Motor neuron (in vitro differentiated cells): Measurements from ENCODE around the gene SPATA24. TPM values are rescaled to one million over a fixed set of nuclear protein-coding genes. Genes with fewer than 3 reads are reported as not detected.
"Not testable (repeated sequence)": the region's sequence is repeated elsewhere in the genome, so short reads cannot be mapped to it uniquely, and the experiment has no call there.

ENCODE experiments used
- ATAC-seq, 8 experiments: fragments of 200-7000 bp; cut with Tn5 transposase; replicated peaks in 6 of 8; 2 replicates each; pipeline ENCODE4 v1.8.0; 2021; ENCODE audit warnings: mild to moderate bottlenecking in 8 of 8, moderate library complexity in 8 of 8
- H3K27ac ChIP-seq, 2 donors: fragments of 250-450 bp; sonication (Bioruptor Pico); 2 replicates each; pipeline ENCODE4 v1.9.0; 2021; ENCODE audit warnings: antibody characterized with exemption in 2 of 2, mild to moderate bottlenecking in 2 of 2, moderate library complexity in 1 of 2
- H3K4me1 ChIP-seq, 2 donors: fragments of 250-450 bp; sonication (Bioruptor Pico); replicated peaks in 1 of 2; 2 replicates each; pipeline ENCODE4 v1.6.1; 2021; ENCODE audit warnings: antibody characterized with exemption in 2 of 2, mild to moderate bottlenecking in 2 of 2, moderate library complexity in 1 of 2
- H3K4me3 ChIP-seq, 5 donors: fragments of 250-450 bp; sonication (Bioruptor Pico); 2 replicates each; pipeline ENCODE4 v1.9.0; 2021; ENCODE audit warnings: antibody characterized with exemption in 5 of 5, mild to moderate bottlenecking in 5 of 5, moderate library complexity in 4 of 5
- WGBS, 10 experiments: fragments of 450-650 bp; shearing (Covaris generic); methylation state at CpG; one replicate each; pipeline ENCODE4 v1.0.0; 2022; 5-methylcytosine and 5-hydroxymethylcytosine counted together
- in situ Hi-C, 9 experiments: fragments of 400-800 bp; cut with MboI; loops; one replicate each; pipeline ENCODE4 v1.15.0; 2021; ENCODE audit warnings: low sequenced_read_pairs in 9 of 9, low pct_unique_long_range_greater_than_20kb in 2 of 9; ENCODE audit not compliant: unreplicated experiment in 9 of 9
- total RNA-seq, 8 experiments: library from RNA; unstranded; fragments of 300-600 nt; gene quantifications; 2 replicates each; pipeline versions ENCODE4 v1.2.3 to v1.2.4, GENCODE V29; 2022

SPATA24 gene
- total RNA-seq, 8 experiments from 2014 or later, result 8.3 to 13.2 (median 10.5) TPM

DNA sequence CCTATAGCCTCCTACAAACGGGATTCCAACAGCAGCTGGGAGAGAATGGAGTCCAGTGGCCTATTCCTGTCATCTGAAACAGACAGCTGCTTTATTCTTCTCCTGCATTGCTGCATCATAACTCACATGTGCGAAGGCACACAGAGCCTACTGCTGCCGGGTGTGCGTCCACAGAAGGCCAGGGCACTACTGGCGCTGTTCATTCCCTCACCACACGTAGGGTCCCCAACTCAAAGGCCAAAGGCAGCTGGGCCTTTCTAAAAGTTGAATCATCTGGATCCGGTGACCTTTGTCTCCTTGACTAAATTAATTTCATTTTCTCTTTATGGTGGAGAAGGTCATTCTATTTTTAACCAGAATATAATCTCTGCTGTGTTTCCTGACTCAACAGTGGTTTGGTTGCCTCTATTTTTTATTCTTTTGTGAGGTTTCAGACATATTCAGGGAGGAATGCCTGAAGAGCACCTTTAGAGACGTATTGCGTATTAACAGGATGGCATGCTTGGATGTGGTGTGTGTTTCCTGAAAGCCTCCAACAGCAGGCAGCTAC is 10.8 kb upstream of the SPATA24 start:
- WGBS, 10 experiments, result 83 to 100% (median 100%) methylated on average over 1 to 9 of the region's 9 CpGs; no CpG with 5 or more reads in 1 of the 10 experiments
- Histone ChIP-seq H3K4me1 (peaks cover 14 to 21% of the 10 kb centered on the region in 2 donors), H3K4me3 (no peak overlapping the region), H3K27ac (peak overlapping the region in 1 of 2 donors; percentile 46)
- ATAC-seq, result peak in 4 of 8 experiments; percentile 44 to 62 (median 48)
- in situ Hi-C loops, result no loop called here

GRCh38 chr5:139413963-139414362 is 10.1 kb upstream of the SPATA24 start:
- in situ Hi-C loops, result no loop called here
- no peak overlapping the region for H3K4me3 ChIP-seq
- 86 to 100% (median 90%) methylated on average over 1 to 6 of the region's 6 CpGs; no CpG with 5 or more reads in 1 of the 10 experiments for WGBS, 10 experiments
- no peak overlapping the region for H3K27ac ChIP-seq
- no peak for ATAC-seq
- H3K4me1 ChIP-seq, result peaks cover 14 to 21% of the 10 kb centered on the region in 2 donors

DNA sequence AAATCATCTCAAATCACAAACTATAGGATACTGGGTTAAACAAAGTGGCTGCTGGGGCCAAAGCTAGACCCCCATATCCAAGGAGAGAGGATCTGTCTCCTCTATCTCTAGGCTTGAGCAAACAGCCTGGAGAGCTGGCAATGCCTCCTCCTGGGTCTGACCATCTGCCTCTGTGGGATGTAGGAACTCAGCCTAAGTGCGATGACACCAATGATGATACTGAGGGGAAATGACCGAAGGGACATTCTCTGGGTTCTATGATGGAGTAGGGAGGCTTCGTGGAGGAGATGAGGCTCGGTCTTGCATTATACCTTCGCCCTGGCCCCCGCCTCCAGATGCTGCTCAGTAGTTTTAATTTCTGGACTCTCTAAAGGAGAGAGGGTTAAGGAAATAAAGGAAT is 9.3 kb upstream of the SPATA24 start:
- no peak for ATAC-seq
- in situ Hi-C loops, result no loop called here
- Histone ChIP-seq H3K4me3 (no peak overlapping the region), H3K27ac (no peak overlapping the region), H3K4me1 (peaks cover 14 to 21% of the 10 kb centered on the region in 2 donors)
- 83 to 100% (median 96%) methylated on average over 1 to 6 of the region's 6 CpGs; no CpG with 5 or more reads in 5 of the 10 experiments for WGBS, 10 experiments

DNA sequence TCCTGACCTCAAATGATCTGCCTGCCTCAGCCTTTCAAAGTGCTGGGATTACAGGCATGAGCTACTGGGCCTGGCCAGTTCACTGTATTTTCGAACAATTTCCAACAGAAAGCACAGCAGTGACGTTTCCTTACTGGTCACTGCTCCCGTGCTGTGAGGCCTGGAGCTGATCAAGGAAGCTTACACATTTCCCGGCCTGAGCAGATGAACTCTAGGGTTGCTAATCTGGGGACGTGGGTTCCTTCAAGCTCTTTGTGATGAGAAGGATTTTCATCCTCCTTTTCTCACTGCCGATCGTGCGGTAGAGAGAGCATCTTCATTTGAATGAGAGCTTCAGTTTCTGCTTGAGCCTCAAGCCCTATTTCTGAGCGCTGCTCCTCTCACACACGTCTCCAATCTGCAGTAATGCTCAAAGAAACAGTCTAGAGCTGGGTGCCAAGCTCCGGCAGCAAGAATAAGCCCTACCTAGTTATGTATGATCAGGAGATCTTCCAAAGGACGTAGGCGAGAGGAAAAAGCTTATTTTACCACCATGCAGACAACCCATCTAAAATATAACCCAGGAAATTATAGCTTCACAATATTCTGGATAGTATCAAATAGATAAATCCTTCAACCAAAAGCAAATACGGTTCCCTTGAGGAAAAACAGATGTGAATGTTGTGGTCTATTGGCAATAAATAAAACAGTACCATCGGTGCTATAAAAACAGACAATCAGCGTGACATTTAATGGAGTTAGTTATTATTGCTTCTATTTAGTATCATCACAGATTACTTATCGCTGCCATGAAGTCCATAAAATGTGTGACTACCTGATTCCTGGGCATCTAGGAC is 7.3 kb upstream of the SPATA24 start:
- Histone ChIP-seq H3K27ac (peak overlapping the region in 1 of 2 donors; percentile 35), H3K4me3 (no peak overlapping the region), H3K4me1 (peaks cover 14 to 21% of the 10 kb centered on the region in 2 donors)
- in situ Hi-C loops, result no loop called here
- WGBS, 10 experiments, result 1 to 100% (median 75%) methylated on average over 2 to 9 of the region's 17 CpGs; no CpG with 5 or more reads in 1 of the 10 experiments
- peak in 5 of 8 experiments; percentile 9 to 92 (median 41) for ATAC-seq

- Histone ChIP-seq H3K4me3 (no peak overlapping the region), H3K27ac (no peak overlapping the region), H3K4me1 (peaks cover 11 to 17% of the 10 kb centered on the region in 2 donors)
- WGBS, 10 experiments, result 24 to 100% (median 74%) methylated on average over 1 to 5 of the region's 6 CpGs; no CpG with 5 or more reads in 2 of the 10 experiments
- in situ Hi-C loops, result no loop called here
- peak in 7 of 8 experiments; percentile 19 to 57 (median 47) for ATAC-seq
Measured at GRCh38 chr5:139410121-139410992, 6.5 kb upstream of the SPATA24 start.

GRCh38 chr5:139409116-139409515 is 5.2 kb upstream of the SPATA24 start:
- in situ Hi-C loops, H3K4me3 ChIP-seq, ATAC-seq, H3K27ac ChIP-seq: not testable (repeated sequence)
- peaks cover 6 to 17% of the 10 kb centered on the region in 2 donors for H3K4me1 ChIP-seq
- WGBS, 10 experiments, result 40 to 100% (median 95%) methylated on average over 1 to 3 of the region's 5 CpGs; no CpG with 5 or more reads in 4 of the 10 experiments

DNA sequence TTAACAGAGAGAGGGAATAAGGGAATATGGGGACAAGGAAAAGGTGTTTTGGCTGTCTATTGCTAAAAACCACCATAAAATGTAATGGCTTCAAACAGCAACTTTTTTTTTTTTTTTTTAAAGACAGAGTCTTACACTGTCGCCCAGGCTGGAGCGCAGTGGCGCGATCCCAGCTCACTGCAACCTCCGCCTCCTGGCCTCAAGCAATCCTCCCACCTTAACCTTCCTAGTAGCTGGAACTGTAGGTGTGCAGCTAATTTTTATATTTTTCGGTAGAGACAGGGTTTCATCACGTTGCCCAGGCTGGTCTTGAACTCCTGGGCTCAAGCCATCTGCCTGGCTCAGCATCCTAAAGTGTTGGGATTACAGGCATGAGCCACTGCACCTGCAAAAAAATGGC is 4.3 kb upstream of the SPATA24 start:
- Histone ChIP-seq H3K27ac (no peak overlapping the region), H3K4me3 (no peak overlapping the region), H3K4me1 (peaks cover 6 to 18% of the 10 kb centered on the region in 2 donors)
- WGBS, 10 experiments, result 76 to 100% (median 96%) methylated on average over 2 to 7 of the region's 7 CpGs; no CpG with 5 or more reads in 4 of the 10 experiments
- in situ Hi-C loops, result no loop called here
- ATAC-seq, result no peak

- ATAC-seq, result no peak
- Histone ChIP-seq H3K4me1 (peaks cover 6 to 21% of the 10 kb centered on the region in 2 donors), H3K27ac (no peak overlapping the region), H3K4me3 (no peak overlapping the region)
- in situ Hi-C loops, result no loop called here
Measured at GRCh38 chr5:139407517-139407916, 3.6 kb upstream of the SPATA24 start.

GRCh38 chr5:139406963-139407362 is 3.1 kb upstream of the SPATA24 start:
- Histone ChIP-seq H3K27ac (no peak overlapping the region), H3K4me1 (peaks cover 6 to 21% of the 10 kb centered on the region in 2 donors), H3K4me3 (no peak overlapping the region)
- in situ Hi-C loops, result no loop called here
- ATAC-seq, result no peak
- WGBS, 10 experiments, result 70 to 100% (median 100%) methylated on average over 1 to 2 of the region's 2 CpGs; no CpG with 5 or more reads in 7 of the 10 experiments

DNA sequence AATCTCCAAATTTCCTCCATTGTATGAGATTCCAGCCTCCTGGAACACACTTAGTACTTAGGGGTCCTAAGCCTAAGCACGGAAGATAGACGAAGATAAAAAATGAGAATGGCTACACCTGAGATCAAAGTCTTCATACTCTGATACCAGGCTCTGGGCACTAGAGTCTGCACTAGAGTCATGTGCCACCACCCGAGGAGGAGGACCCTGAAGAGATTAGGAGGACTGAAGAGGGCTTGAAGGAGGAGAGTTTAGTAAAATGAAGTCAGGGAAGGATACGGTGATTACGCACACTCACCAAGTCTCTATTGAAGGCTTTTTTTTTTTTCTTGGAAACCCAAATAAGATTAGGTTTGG is 573 bp upstream of the SPATA24 start:
- Histone ChIP-seq H3K4me1 (peaks cover 6 to 11% of the 10 kb centered on the region in 2 donors), H3K27ac (peak overlapping the region; percentile 94 to 96), H3K4me3 (peak overlapping the region; percentile 37 to 48 (median 43))
- ATAC-seq, result no peak
- in situ Hi-C loops, result no loop called here
- 41 to 100% (median 68%) methylated on average over 1 to 5 of the region's 5 CpGs for WGBS, 10 experiments

GRCh38 chr5:139403418-139403786 is 487 bp downstream of the SPATA24 start:
- peak in 6 of 8 experiments; percentile 2 to 7 (median 4) for ATAC-seq
- in situ Hi-C loops, result no loop called here
- 0 to 61% (median 14%) methylated on average over 1 to 7 of the region's 7 CpGs; no CpG with 5 or more reads in 3 of the 10 experiments for WGBS, 10 experiments
- peak overlapping the region; percentile 37 to 48 (median 43) for H3K4me3 ChIP-seq
- H3K27ac ChIP-seq, result peak overlapping the region; percentile 94 to 96
- peaks cover 6 to 11% of the 10 kb centered on the region in 2 donors for H3K4me1 ChIP-seq

DNA sequence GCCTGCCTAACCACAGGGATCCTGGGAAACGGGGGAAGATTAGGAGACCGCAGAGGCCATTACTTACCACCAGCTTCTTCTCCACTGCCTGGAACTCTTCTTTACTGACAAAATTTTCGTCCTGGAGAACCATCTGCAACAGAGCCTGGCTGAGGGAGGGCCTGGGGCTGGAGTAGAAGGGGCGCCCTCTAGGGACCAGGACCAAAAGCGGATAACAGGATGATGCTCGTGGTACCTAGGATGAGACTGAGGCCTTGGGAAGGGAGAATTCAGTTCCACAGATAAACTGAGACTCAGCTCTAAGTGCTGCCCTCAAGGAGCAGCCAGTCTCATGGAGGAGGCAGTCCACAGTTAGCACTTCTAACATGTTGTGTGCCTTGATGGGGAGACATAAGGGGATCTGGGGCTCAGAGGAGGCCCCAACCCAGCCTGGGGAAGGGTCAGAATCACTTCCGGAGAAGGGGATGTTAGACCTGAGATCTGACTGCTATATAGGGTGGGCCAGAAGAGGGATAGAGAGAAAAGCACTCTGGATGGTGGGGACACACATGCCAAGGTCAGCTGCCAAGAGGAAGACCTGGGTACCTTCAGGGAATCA is 1.2 kb downstream of the SPATA24 start:
- in situ Hi-C loops, result no loop called here
- H3K27ac ChIP-seq, result no peak overlapping the region
- no peak for ATAC-seq
- H3K4me3 ChIP-seq, result no peak overlapping the region
- WGBS, 10 experiments, result 0 to 100% (median 70%) methylated on average over 1 to 5 of the region's 7 CpGs; no CpG with 5 or more reads in 5 of the 10 experiments
- peaks cover 6 to 11% of the 10 kb centered on the region in 2 donors for H3K4me1 ChIP-seq
